Measurements from ENCODE around the gene GAL3ST3.
"Not testable (repeated sequence)": the region's sequence is repeated elsewhere in the genome, so short reads cannot be mapped to it uniquely, and the experiment has no call there.

GAL3ST3 gene

DNA sequence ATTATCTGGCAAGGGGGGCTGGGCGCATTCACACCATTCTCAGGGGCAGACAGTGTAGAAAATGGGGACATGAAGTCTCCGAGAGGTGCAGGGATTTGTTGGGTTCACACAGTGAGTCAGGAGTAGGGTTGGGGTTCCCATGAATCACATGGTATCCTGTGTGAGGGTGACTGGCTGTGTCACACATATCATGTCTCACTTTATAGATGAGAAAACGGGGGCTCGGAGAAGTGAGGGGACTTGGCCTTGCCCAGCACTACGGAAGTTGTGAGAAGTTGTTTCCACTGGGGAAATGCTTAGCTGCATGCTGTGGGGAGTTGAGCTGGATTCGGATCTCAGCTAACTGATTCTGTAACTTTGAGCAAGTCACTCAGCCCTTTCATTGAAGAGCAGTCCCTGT is 4.2 kb downstream of the GAL3ST3 start:
- DNase-seq (ENCODE audit: low spot score) = no peak

DNA sequence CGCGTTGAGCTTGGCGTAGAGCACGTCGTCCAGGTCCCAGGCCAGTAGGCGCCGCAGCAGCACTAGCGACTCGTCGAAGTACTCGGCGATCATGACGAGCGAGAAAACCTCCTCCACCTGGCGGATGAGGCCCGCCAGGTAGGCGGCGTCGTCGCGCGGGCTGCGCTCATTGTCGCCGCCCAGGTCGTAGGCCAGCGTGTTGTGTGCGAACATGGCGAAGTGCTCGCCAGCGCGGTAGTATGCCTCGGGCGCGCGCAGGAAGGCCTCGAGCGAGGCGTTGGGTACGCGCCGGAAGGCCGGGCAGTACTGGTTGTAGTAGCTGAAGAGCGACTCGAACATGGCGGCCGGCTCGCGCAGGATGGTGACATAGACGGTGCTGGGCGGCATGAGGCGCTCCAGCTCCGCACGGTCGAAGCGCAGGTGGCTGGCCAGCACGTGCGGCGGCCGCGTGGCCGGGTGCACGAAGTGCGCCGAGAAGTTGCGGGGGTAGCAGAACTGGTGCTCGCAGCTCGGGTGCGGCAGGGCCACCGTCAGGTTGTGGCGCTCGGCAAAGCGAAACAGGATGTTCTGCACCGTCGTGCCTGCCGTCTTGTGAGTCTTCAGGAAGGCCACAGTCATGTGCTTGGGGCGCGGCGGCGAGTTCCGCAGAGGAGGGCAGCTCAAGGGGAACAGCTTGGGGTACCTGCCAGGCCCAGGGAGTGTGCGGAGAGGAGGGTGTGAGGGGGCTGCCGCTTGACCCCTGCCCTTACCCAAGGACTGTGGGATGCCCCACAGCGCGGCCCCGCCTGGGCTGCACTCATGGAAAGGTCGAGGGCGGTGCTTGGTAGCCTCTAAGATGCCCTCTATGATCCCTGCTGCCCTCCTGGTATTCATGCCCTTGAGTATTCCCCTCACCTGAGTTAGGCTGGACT is 5.7 kb downstream of the GAL3ST3 start:
- no peak for DNase-seq (ENCODE audit: low spot score)

GRCh38 chr11:66042227-66042995 is 6.5 kb downstream of the GAL3ST3 start:
- DNase-seq (ENCODE audit: low spot score) = no peak

DNA sequence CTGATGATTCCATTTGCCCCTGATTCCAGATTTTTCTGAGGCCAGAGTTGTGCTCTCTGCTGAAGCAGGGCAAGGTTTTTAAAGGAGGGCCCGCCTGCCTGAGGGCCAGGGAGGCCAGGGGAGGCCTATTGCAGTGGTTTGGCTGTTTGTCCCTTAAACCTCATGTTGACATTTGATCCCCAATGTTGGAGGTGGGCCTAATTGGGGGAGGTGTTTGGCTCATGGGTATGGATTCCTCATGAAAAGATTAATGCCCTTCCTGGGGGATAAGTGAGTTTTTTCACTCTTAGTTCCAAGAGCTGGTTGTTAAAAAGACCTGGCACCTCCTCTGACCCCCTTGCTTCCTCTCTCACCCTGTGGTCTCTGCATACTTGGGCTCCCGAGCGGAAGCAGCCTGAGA is 9.2 kb downstream of the GAL3ST3 start:
- DNase-seq (ENCODE audit: low spot score) = no peak

- no peak for DNase-seq (ENCODE audit: low spot score)
These were observed 11.6 kb downstream of the GAL3ST3 start for GRCh38 chr11:66037327-66037726.

DNA sequence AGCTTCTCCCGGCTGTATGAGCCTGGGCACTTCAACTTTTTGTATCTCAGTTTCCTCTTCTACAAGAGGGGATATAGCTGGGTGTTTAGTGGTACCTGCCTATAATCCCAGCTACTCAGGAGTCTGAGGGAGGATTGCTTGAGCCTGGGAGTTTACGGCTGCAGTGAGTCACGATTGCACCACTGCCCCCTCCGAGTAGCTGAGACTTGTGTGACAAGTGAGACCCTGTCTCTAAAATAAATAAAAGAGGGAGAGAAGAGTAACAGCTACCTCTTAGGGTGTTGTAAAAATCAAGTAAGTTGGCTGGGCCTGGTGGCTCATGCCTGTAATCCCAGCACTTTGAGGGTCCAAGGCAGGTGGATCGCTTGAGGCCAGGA is 12.6 kb downstream of the GAL3ST3 start:
- DNase-seq (ENCODE audit: low spot score) = no peak

GRCh38 chr11:66035653-66036333 is 13.2 kb downstream of the GAL3ST3 start:
- DNase-seq (ENCODE audit: low spot score) = no peak

GRCh38 chr11:66032957-66033735 is 15.8 kb downstream of the GAL3ST3 start:
- DNase-seq (ENCODE audit: low spot score) = no peak

GRCh38 chr11:66026017-66026529 is 22.9 kb downstream of the GAL3ST3 start, which contains the start of gene CATSPER1:
CATSPER1 (minus strand) TSS chr11:66026479; CDS start chr11:66026379, 100 bp downstream.
- no peak for DNase-seq (ENCODE audit: low spot score)

GRCh38 chr11:66023186-66023440 is 25.8 kb downstream of the GAL3ST3 start:
- not testable (repeated sequence) for DNase-seq (ENCODE audit: low spot score)

DNA sequence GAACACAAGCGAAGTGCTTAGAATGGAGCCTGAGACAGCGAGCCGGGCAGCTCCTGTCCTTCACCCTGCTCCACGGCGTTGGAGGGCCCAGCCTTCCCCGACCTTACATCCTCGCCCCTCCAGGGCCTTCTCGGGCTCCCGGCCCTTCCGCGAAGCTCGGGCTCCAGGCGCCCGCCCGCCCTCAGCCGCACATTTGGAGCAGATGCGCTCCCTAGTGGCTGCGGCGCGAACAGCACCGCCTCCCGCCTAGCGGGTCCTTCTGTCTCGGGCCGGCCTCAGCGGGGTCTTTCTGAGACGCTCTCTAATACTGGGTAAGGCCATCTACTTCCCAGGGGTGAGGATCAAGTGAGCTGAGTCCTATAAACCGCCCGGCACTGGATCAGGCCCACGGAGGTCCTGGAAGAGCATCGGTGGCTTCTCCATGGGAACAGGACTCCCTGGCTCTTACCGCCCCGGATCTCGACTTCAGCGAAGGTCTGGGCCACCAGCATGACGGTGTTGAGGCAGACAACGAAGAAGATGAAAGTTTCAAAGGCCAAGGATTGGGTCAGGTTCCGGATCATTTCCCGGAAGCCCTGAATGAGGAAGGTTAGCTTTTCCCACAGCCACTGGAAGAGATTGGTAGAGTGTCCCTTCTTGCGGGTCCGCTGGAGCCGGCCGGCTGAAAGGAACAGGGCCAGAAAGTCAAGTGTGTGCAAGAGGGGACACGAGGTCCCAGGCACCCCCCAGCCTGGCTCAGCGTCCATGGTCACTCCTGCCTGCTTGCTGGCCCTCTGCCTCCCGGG is 26.4 kb downstream of the GAL3ST3 start:
- DNase-seq (ENCODE audit: low spot score) = peak; percentile 57

DNA sequence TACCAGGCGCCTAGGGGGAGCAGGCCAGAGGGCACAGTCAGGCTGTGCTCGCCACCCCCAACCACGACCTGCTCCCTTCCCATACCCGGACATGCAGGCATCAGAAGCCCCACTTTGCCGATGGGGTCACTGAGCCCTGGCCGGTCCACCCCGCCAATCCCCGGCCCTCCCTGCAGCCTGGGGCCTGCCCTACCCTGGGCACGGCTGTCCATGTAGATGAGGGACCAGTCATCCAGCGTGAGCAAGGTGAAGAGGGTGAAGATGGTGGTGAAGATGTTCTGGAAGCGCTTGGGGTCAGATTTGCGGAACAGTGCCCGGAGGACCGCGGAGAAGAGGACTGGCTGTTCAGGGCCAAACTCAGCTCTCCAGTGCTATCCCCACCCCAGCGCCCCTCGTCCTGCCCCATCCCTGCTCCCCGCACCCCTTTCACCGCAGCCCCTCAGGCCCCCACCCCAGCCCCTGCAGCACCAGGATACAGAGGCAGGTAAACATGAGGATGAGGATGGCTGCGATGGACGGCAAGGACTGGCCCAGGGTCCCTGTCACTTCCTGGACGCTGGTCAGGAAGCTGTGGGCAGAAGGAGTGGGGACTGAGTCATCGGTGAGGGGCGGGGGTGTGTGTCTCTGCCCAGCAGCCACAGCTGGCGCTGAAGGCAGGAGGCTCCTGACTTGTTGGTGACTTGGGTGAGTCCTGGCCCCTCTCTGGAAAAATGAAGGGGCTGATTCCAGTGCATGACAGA is 28.2 kb downstream of the GAL3ST3 start:
- no peak for DNase-seq (ENCODE audit: low spot score)

DNA sequence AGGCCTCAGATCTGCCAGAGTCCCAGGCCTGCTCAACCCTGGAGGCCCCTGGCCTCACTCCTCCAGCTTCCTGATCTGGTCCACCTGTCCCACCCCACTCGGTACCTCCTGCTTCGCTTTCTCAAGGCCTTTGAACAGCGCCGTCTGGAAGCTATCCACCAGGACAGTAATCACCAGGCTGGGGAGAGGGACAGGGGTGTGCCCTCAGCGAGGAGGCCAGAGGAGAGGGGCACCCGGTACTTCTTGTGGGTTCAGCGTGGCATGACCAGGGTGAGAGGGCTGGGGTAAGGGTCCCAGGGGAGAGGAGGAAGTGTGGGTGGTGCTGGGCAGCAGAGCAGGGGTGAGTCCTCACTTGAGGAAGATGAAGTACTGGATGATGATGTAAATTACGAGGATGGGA is 28.7 kb downstream of the GAL3ST3 start:
- no peak for DNase-seq (ENCODE audit: low spot score)

GRCh38 chr11:66017321-66017720 is 31.6 kb downstream of the GAL3ST3 start:
- no peak for DNase-seq (ENCODE audit: low spot score)

GRCh38 chr11:66016793-66017177 is 32.2 kb downstream of the GAL3ST3 start:
- DNase-seq (ENCODE audit: low spot score) = no peak

- no peak for DNase-seq (ENCODE audit: low spot score)
These were observed 32.8 kb downstream of the GAL3ST3 start for GRCh38 chr11:66015936-66016792.

DNA sequence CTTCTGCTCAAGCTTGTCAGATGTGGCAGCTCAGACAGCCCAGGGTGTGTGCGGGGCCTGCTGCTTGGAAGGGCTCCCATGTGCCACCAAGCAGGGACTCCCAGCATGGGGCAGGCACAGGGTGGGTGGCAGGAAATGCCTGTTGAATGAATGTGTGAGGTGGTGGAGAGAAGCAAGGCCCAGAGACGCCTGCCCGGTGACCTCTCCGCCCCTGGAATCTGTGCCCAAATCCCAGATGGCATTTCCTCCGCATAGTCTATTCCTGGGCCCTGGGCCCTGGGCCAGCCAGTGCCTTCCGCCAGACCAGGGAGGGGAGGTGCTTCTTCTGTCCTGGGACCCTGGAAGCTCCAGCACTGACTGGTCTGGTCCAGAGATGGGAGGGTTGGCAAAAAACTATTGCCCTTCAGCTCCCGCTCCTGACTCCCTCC is 33.5 kb downstream of the GAL3ST3 start:
- no peak for DNase-seq (ENCODE audit: low spot score)

DNA sequence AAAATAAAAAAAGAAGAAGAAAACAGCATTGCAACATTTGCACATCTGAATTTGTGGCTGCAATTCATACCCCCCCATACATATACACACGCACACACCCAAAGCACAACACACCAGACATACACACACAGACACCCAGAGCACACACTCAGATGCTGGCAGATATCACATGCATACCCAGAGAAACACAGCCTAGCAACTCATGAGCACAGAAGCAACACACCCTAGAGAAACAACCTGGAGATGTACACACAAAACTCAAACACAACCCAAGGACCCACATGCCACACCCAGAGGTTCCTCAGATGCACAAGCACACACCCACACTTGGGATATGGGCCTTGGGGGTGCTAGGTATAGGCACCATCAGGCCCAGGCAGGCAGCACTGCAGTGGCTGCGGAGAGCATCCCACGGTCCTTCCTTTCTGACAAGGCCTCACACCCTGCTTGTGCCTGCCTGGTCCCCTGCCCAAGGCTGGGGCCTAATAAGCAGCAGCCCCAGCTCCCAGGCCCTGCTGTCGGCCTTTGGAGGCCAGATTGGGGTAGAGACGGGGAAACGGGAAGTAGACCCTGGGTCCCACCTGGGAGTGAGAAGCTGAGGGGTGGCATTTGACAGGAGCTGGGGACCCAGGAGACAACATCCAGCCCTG is 34.0 kb downstream of the GAL3ST3 start:
- no peak for DNase-seq (ENCODE audit: low spot score)

DNA sequence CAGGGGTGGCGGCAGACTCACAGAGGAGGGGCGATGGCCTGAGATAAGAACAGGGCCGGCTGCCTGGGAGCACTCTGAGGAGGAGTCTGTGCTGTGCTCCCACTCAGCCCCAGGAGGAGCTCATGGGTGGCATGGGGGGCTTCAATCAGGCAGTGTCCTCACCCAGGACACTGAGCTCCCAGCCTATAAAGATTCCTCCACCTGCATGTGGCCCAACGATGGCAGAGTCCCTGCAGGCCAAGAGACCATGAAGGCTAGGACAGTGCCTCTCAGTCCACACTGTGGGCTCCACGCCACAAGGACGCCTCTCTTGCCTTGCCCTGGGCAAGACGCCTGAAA is 35.2 kb downstream of the GAL3ST3 start:
- DNase-seq (ENCODE audit: low spot score) = no peak
